GM12801 (cell line): Measurements from ENCODE around the gene NFATC4.

Source experiments
- TF ChIP-seq, protein P1 (sequence below): IDR thresholded peaks from one replicate; pipeline ENCODE4 v1.5.1; 2011; ENCODE audit warnings: control low read depth; ENCODE audit not compliant: insufficient read length; ENCODE audit errors: extremely low read depth

The NFATC4 gene

DNA sequence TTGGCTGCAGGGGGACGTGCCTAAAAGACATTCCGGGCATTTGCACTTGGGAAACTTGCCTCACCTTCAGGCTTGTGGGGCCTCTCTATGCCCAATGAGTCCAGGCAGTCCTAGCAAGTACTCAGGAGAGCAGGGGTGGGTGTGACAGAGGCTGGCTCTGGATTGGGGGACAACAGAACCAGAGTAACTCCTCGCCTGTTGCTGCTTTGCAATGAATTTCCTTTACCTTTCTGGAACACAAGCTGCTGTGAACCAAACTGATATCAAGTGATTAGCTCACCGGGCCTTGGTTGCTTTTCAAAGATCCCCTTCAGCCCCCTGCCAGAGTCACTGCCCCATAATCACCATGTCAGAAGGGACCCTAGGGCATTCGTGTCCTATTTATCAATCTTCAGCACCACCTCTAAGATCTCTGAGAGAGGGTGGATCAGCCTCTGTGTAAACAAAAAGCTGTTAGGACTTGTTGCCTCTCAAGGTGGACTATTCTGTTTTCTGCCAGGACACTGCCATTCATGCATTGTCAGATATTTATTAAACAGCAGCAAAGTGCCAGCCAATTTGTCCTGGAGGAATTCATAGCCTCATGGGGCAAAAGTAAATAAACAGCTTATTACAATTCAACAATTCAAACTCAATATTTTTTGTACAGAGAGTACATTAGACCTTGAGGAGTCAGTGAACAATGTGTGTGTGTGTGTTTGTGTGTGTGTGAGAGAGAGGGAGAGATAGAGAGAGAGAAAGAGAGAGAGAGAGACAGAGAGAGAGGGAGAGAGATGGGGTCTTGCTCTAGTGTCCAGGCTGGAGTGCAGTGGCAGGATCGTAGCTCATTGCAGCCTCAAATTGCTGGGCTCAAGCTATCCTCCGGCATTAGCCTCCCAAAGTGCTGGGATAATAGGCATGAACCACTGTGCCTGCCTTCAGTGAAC, 11.3 kb downstream of the NFATC4 start:
- TF ChIP-seq, protein P1, sequence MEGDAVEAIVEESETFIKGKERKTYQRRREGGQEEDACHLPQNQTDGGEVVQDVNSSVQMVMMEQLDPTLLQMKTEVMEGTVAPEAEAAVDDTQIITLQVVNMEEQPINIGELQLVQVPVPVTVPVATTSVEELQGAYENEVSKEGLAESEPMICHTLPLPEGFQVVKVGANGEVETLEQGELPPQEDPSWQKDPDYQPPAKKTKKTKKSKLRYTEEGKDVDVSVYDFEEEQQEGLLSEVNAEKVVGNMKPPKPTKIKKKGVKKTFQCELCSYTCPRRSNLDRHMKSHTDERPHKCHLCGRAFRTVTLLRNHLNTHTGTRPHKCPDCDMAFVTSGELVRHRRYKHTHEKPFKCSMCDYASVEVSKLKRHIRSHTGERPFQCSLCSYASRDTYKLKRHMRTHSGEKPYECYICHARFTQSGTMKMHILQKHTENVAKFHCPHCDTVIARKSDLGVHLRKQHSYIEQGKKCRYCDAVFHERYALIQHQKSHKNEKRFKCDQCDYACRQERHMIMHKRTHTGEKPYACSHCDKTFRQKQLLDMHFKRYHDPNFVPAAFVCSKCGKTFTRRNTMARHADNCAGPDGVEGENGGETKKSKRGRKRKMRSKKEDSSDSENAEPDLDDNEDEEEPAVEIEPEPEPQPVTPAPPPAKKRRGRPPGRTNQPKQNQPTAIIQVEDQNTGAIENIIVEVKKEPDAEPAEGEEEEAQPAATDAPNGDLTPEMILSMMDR, result no peak

DNA sequence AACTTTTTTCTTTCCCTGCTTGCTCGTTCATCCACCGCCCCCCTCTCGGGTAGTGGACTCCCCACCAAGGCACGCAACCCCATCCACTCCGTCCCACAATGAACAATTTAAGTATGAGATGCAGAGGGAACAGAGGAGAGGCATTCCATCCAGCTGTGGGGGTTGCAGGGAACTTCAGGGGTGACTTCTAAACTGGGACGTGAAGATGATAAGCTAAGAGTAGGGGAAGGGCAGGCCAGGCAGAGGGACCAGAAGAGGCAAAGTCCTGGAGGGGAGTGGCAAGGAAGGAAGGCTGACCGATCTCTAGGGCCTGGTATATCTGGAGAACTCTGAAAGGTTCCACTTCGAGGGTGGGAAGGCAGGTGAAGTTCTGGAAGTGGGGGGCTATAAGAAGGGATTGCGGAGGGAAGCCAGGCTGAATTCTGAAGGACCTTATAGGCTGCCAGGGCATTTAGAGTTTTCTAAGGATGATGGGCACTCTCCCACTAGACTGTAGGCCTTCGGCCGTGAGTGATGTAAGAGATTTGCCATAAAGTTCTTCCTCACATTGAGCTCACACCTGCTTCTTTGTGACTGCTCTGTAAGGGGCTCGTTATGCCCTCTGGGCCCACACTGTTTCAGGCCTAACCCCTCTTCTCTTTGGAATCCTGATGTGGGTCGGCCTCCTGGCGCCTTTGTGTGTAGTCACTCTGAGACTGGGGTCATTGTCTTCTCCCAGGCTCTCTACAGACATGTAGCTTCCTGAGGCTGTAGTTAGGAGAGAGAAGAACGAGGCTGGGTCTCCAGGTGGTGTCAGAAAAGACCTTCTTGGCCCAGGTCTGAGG, 12.1 kb downstream of the NFATC4 start:
- TF ChIP-seq, protein P1, result no peak

DNA sequence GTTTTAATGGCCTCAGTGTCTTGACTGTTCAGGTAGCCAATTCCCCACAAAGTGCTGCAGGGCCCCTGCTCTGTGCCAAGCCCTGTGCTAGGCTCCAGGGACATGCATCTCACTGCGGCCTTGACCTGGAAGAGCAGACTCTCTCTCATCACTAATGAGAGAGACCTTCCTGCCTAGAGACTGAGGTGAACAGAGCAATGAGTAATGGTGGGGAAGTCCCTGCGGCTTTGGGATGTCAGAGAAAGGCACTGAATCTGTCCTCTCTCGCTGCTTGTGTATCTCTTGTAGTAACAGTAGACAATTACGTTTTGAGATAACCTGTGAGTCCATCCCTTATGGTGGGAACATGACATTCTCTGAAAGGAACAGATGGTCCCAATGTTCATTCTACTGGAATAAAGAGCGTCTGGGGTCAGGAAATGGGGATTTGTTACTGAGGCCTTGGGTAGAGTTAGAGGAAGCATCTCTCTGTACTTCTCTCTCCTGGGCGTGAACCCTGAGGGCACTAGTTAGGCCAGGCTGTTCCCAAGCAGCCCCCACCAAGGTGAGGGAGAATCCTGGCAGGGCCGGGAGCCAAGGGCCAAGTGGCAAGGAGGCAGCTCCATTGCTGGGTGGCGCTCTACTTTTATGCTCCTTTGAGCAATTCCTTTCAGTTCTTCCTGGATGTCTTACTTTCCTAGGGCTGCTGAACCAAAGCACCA, 13.5 kb downstream of the NFATC4 start:
- TF ChIP-seq, protein P1, result no peak

DNA sequence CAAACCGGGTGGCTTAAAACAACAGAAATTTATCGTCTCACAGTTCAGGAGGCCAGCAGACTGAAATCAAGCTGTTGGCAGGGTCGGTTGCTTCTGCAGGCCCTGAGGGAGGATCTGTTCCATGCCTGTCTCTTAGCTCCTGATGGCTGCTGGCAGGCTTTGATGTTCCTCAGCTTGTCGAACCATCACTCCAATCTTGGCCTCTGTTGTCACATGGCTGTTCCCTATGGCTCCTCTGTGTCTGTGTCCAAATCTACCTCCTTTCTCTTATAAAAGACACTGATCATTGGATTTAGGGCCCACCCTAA, 14.0 kb downstream of the NFATC4 start:
- TF ChIP-seq, protein P1, result no peak

DNA sequence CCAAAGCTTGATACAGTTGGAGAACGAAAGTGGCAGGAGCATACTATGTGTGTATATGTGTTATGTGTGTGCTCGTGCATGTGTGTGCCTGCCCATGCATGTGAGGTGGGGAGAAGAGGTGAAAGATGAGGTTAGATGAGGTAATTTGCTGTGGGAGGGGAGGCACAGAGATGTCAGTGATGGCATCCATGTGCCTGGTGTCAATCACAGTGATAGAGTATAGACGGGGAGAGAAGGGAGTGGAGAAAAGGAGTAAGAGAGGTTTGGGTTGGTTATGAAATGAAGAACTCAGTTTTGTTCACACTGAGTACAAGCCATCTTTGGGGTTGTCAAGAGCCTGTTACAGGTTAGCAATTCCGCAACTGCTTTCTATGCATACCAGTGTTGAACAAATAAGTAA, 16.2 kb downstream of the NFATC4 start:
- TF ChIP-seq, protein P1, result no peak

DNA sequence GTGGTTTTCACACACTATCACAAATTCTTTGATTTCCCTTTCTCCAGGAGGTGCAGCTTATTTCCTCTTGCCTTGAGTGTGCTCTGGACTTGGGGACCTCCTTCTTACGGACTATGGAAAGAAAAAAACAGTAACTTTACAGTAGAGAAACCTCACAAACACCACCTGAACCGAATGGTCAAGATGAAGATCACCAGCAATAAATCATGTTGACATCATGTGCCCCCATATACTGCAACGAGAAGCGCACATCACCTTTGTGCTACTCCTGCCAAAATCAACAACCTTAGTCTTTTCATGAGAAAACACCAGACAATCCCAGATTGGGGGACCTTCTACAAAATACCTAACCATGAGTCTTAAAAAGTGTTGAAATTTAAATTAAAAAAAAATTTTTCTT, 17.5 kb downstream of the NFATC4 start:
- TF ChIP-seq, protein P1, result no peak

DNA sequence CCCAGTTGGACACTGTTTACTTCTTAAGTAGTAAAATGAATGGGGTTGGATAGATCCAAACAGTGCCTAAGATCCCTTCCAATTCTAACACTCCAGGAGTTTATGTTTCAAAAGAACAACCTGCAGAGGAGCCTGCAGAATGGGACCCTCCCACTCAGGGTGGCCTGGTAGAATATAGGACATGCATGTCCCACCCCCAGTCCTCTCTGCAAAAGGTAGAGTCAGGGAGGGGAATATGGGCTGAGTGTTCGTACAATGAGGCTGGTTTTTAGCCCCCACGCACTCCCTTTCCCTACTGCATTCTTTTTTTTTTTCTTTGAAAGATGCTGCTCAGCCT, 19.0 kb downstream of the NFATC4 start:
- TF ChIP-seq, protein P1, result no peak
